IMR-90 (cell line): ENCODE measurements around the gene PDZD8. TPM values are rescaled to one million over a fixed set of nuclear protein-coding genes. Genes with fewer than 3 reads are reported as not detected.
A peak's percentile ranks its signal among the peaks of the same experiment; 100 is the strongest.

Experiments
- ATAC-seq: fragments of 200-7000 bp; cut with Tn5 transposase; 2 replicates; pipeline ENCODE4 v1.9.1; 2020; ENCODE audit warnings: low read depth, mild to moderate bottlenecking, moderate library complexity
- BruUV-seq: library from RNA; stranded (reverse); fragments of 400-500 nt; replicated peaks from 2 replicates; lab custom pipeline; 2021; lab: Mats Ljungman, UMichigan
- CTCF ChIA-PET: fragments of 300-600 bp; formaldehyde crosslinking; extraction: SDS; loops from one replicate; lab custom pipeline; 2021; ENCODE audit warnings: antibody characterized with exemption; lab: Yijun Ruan, JAX
- POLR2A ChIA-PET: fragments of 300-600 bp; sonication (Branson Sonifier 250); formaldehyde crosslinking; loops from one replicate; lab custom pipeline; 2022; ENCODE audit warnings: antibody characterized with exemption; ENCODE audit not compliant: unreplicated experiment; lab: Charles Lee
- DNase-seq: peaks from one replicate; pipeline ENCODE4 v3.0.0; 2013
- H2AFZ ChIP-seq: replicated peaks from 2 replicates; pipeline ENCODE3; 2013; ENCODE audit warnings: low read length, mild to moderate bottlenecking; ENCODE audit not compliant: poor library complexity
- H2AK5ac ChIP-seq: 2 replicates; pipeline ENCODE4 v1.6.1; 2013; ENCODE audit warnings: low read depth, low read length, inconsistent platforms
- H2AK9ac ChIP-seq: replicated peaks from 2 replicates; pipeline ENCODE3; 2013; ENCODE audit warnings: mild to moderate bottlenecking, low read depth, low read length, moderate library complexity; ENCODE audit not compliant: poor library complexity
- H2BK120ac ChIP-seq: 2 replicates; pipeline ENCODE4 v1.6.1; 2013; ENCODE audit warnings: low read depth, low read length, inconsistent platforms
- H2BK15ac ChIP-seq: 3 replicates; pipeline ENCODE4 v1.6.1; 2013; ENCODE audit warnings: low read depth, low read length, inconsistent platforms
- H2BK20ac ChIP-seq: 2 replicates; pipeline ENCODE4 v1.6.1; 2013; ENCODE audit warnings: low read depth, mild to moderate bottlenecking, inconsistent platforms, low read length, moderate library complexity
- H2BK5ac ChIP-seq: 2 replicates; pipeline ENCODE4 v1.6.1; 2013; ENCODE audit warnings: mild to moderate bottlenecking, low read depth, low read length, inconsistent platforms; ENCODE audit not compliant: poor library complexity, severe bottlenecking
- H3K14ac ChIP-seq: replicated peaks from 2 replicates; pipeline ENCODE4 v1.6.1; 2013; ENCODE audit warnings: low read depth, low read length, inconsistent platforms
- H3K18ac ChIP-seq: 2 replicates; pipeline ENCODE4 v1.6.1; 2013; ENCODE audit warnings: low read depth, low read length, control low read depth
- H3K23ac ChIP-seq: 2 replicates; pipeline ENCODE4 v1.6.1; 2013; ENCODE audit warnings: low read depth, low read length, inconsistent platforms
- H3K27ac ChIP-seq: 2 replicates; pipeline ENCODE4 v1.5.1; 2013; ENCODE audit warnings: mild to moderate bottlenecking, control low read depth, low read length; ENCODE audit not compliant: insufficient read depth
- H3K27me3 ChIP-seq: 2 replicates; pipeline ENCODE4 v1.6.1; 2013; ENCODE audit warnings: low read length; ENCODE audit not compliant: control insufficient read depth, insufficient read depth
- H3K36me3 ChIP-seq: 2 replicates; pipeline ENCODE4 v1.6.1; 2013; ENCODE audit warnings: low read length, mixed read lengths; ENCODE audit not compliant: control insufficient read depth, insufficient read depth
- H3K4ac ChIP-seq: 2 replicates; pipeline ENCODE4 v1.6.1; 2013; ENCODE audit warnings: low read depth, low read length, inconsistent platforms
- H3K4me1 ChIP-seq: 2 replicates; pipeline ENCODE4 v1.6.1; 2013; ENCODE audit warnings: low read length, mixed read lengths; ENCODE audit not compliant: control insufficient read depth, insufficient read depth
- H3K4me2 ChIP-seq: 2 replicates; pipeline ENCODE4 v1.6.1; 2013; ENCODE audit warnings: low read depth, mild to moderate bottlenecking, control low read depth, low read length, moderate library complexity
- H3K4me3 ChIP-seq: 2 replicates; pipeline ENCODE4 v1.5.1; 2013; ENCODE audit warnings: low read depth, mild to moderate bottlenecking, control low read depth, low read length, moderate library complexity; ENCODE audit not compliant: insufficient read depth
- H3K56ac ChIP-seq: 2 replicates; pipeline ENCODE4 v1.6.1; 2013; ENCODE audit warnings: low read length, inconsistent platforms; ENCODE audit not compliant: insufficient read depth; ENCODE audit errors: extremely low read depth
- H3K79me1 ChIP-seq, 2 experiments: 2 replicates each; pipeline ENCODE4 v1.6.1; 2013; ENCODE audit warnings: low read length in 2 of 2, inconsistent platforms in 1 of 2, low read depth in 1 of 2
- H3K9ac ChIP-seq: 2 replicates; pipeline ENCODE4 v1.6.1; 2013; ENCODE audit warnings: low read depth, low read length, control low read depth
- H3K9me1 ChIP-seq: 2 replicates; pipeline ENCODE4 v1.6.1; 2013; ENCODE audit warnings: low read length, inconsistent platforms; ENCODE audit not compliant: insufficient read depth
- H3K9me3 ChIP-seq: 2 replicates; pipeline ENCODE4 v1.6.1; 2013; ENCODE audit warnings: low read length; ENCODE audit not compliant: control insufficient read depth, insufficient read depth
- H4K20me1 ChIP-seq: 2 replicates; pipeline ENCODE4 v1.6.1; 2013; ENCODE audit warnings: low read length, inconsistent platforms; ENCODE audit not compliant: insufficient read depth
- H4K5ac ChIP-seq: 2 replicates; pipeline ENCODE4 v1.6.1; 2013; ENCODE audit warnings: mild to moderate bottlenecking, low read depth, low read length, control low read depth
- H4K8ac ChIP-seq, 2 experiments: 2 replicates each; pipeline ENCODE4 v1.6.1; 2013; ENCODE audit warnings: low read depth in 2 of 2, low read length in 2 of 2, control low read depth in 1 of 2, inconsistent platforms in 1 of 2
- H4K91ac ChIP-seq: 2 replicates; pipeline ENCODE4 v1.6.1; 2013; ENCODE audit warnings: low read depth, low read length, inconsistent platforms; ENCODE audit not compliant: insufficient read depth
- BHLHE40 ChIP-seq: fragments of 150-350 bp; IDR thresholded peaks from 2 replicates; pipeline ENCODE4 v1.6.1; 2016; ENCODE audit warnings: mild to moderate bottlenecking, low read depth, low read length
- CEBPB ChIP-seq: IDR thresholded peaks from 2 replicates; pipeline ENCODE4 v1.6.1; 2012; ENCODE audit warnings: low read depth, low read length, improper control_type of control experiment
- CHD1 ChIP-seq: IDR thresholded peaks from 2 replicates; pipeline ENCODE4 v1.6.1; 2012; ENCODE audit warnings: low read depth, low read length, improper control_type of control experiment
- FOS ChIP-seq: fragments of 150-350 bp; IDR thresholded peaks from 2 replicates; pipeline ENCODE4 v1.6.1; 2016; ENCODE audit warnings: low read depth, low read length
- MAFK ChIP-seq: IDR thresholded peaks from 2 replicates; pipeline ENCODE4 v1.6.1; 2012; ENCODE audit warnings: low read depth, low read length, improper control_type of control experiment
- MAZ ChIP-seq: IDR thresholded peaks from 2 replicates; pipeline ENCODE4 v1.6.1; 2012; ENCODE audit warnings: low read depth, mild to moderate bottlenecking, low read length, improper control_type of control experiment, moderate library complexity, borderline replicate concordance
- MXI1 ChIP-seq: IDR thresholded peaks from 2 replicates; pipeline ENCODE4 v1.6.1; 2012; ENCODE audit warnings: low read depth, mild to moderate bottlenecking, low read length, moderate library complexity, borderline replicate concordance
- NFE2L2 ChIP-seq: fragments of 150-350 bp; IDR thresholded peaks from 2 replicates; pipeline ENCODE4 v1.6.1; 2016; ENCODE audit warnings: low read depth, mild to moderate bottlenecking, low read length
- POLR2A ChIP-seq: IDR thresholded peaks from 2 replicates; pipeline ENCODE4 v1.6.1; 2012; ENCODE audit warnings: mild to moderate bottlenecking, low read depth, low read length
- RAD21 ChIP-seq: IDR thresholded peaks from 2 replicates; pipeline ENCODE4 v1.6.1; 2012; ENCODE audit warnings: low read length, improper control_type of control experiment
- RCOR1 ChIP-seq: IDR thresholded peaks from 2 replicates; pipeline ENCODE4 v1.6.1; 2012; ENCODE audit warnings: mild to moderate bottlenecking, low read length, improper control_type of control experiment; ENCODE audit not compliant: insufficient replicate concordance
- RFX5 ChIP-seq: IDR thresholded peaks from 2 replicates; pipeline ENCODE4 v1.8.0; 2012; ENCODE audit warnings: low read depth, mild to moderate bottlenecking, low read length, moderate library complexity
- SMC3 ChIP-seq: fragments of 150-350 bp; IDR thresholded peaks from 2 replicates; pipeline ENCODE4 v1.6.1; 2016; ENCODE audit warnings: low read depth, mild to moderate bottlenecking, antibody characterized with exemption, low read length, moderate library complexity
- dilution Hi-C: fragments of 300-500 bp; cut with HindIII; formaldehyde crosslinking; loops from one replicate; pipeline ENCODE4 v1.14.3; 2018; ENCODE audit warnings: low sequenced_read_pairs; ENCODE audit not compliant: unreplicated experiment
- in situ Hi-C: fragments of 300-500 bp; cut with MboI; formaldehyde crosslinking; loops from 3 replicates; pipeline ENCODE4 v1.14.3; 2019; ENCODE audit warnings: low sequenced_read_pairs, inconsistent platforms, mixed read lengths
- intact Hi-C: fragments of 100-400 bp; cut with micrococcal nuclease; formaldehyde crosslinking; loops from 2 replicates; pipeline ENCODE4 v1.10.0; 2022
- polyA plus RNA-seq, 3 experiments: library from polyadenylated mRNA; depleted of rRNA; stranded (reverse); fragments of >200 nt; gene quantifications; 2 replicates each; pipeline ENCODE4 v1.2.3, GENCODE V29; 2012; ENCODE audit warnings: low replicate concordance in 1 of 3
- total RNA-seq: library from RNA; depleted of rRNA; stranded (reverse); fragments of >200 nt; gene quantifications from 2 replicates; pipeline ENCODE4 v1.2.3, GENCODE V29; 2012
- TF ChIP-seq, protein P1 (sequence below): fragments of 150-350 bp; IDR thresholded peaks from 2 replicates; pipeline ENCODE4 v1.6.1; 2016; ENCODE audit warnings: low read depth, mild to moderate bottlenecking, low read length, moderate library complexity, borderline replicate concordance
- TF ChIP-seq, protein P2 (sequence below): fragments of 150-350 bp; IDR thresholded peaks from 2 replicates; pipeline ENCODE4 v1.6.1; 2017; ENCODE audit warnings: mild to moderate bottlenecking, antibody characterized with exemption, low read length, low read depth
- TF ChIP-seq, protein P3 (sequence below): conservative IDR thresholded peaks from 2 replicates; pipeline ENCODE4 v1.5.1; 2012; ENCODE audit warnings: mild to moderate bottlenecking, low read depth, low read length, improper control_type of control experiment

The PDZD8 gene
- total and polyA plus RNA-seq, 2 of the 4 experiments (the other 2 are of a cell fraction) = 11.3 to 20.4 TPM

DNA sequence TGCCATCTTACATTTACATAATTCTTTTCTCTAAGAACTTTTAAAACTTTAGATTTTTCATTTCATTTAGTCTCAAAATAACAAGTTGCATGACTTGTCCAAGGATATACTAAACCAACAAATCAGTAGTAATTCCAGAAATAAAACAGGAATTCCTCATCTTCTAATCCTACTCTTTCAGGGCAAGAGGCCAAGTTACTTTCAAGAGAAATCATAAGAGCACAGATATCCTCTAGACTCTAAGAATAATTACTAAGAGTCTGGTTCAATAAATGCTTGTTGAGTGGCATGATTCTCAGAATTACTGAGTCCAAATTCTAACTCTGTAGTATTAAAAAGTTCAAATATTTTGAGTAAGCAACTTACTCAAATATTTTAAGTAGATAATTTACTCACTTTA is 12.9 kb downstream of the PDZD8 start:
- H2BK20ac ChIP-seq = no peak overlapping the region
- H2BK15ac ChIP-seq = no peak overlapping the region
- no peak overlapping the region for H2BK120ac ChIP-seq
- intact Hi-C loops (no loop called here), in situ Hi-C loops (no loop called here), dilution Hi-C loops (no loop called here)
- peaks cover 34% of the 10 kb centered on the region for H4K20me1 ChIP-seq
- no peak overlapping the region for H3K4me3 ChIP-seq
- POLR2A ChIA-PET = no interaction called here
- H3K36me3 ChIP-seq = no peaks in the 10 kb centered on the region
- H3K4me1 ChIP-seq = no peaks in the 10 kb centered on the region; the same call in none of the 2 replicates
- CTCF ChIA-PET = no interaction called here
- H3K14ac ChIP-seq = no peak overlapping the region
- no peak overlapping the region for H2AK5ac ChIP-seq
- no peak overlapping the region for H3K18ac ChIP-seq
- TF ChIP-seq, protein P1, sequence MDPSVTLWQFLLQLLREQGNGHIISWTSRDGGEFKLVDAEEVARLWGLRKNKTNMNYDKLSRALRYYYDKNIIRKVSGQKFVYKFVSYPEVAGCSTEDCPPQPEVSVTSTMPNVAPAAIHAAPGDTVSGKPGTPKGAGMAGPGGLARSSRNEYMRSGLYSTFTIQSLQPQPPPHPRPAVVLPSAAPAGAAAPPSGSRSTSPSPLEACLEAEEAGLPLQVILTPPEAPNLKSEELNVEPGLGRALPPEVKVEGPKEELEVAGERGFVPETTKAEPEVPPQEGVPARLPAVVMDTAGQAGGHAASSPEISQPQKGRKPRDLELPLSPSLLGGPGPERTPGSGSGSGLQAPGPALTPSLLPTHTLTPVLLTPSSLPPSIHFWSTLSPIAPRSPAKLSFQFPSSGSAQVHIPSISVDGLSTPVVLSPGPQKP = no peak
- no peak for TF ChIP-seq RAD21
- no peak for TF ChIP-seq CEBPB
- TF ChIP-seq POLR2A = no peak
- no peak for TF ChIP-seq MAFK
- no peak for TF ChIP-seq SMC3
- TF ChIP-seq CHD1 = no peak
- TF ChIP-seq RCOR1 = no peak
- TF ChIP-seq NFE2L2 = no peak
- TF ChIP-seq MAZ = no peak
- no peak for TF ChIP-seq MXI1
- TF ChIP-seq FOS = no peak
- TF ChIP-seq, protein P2, sequence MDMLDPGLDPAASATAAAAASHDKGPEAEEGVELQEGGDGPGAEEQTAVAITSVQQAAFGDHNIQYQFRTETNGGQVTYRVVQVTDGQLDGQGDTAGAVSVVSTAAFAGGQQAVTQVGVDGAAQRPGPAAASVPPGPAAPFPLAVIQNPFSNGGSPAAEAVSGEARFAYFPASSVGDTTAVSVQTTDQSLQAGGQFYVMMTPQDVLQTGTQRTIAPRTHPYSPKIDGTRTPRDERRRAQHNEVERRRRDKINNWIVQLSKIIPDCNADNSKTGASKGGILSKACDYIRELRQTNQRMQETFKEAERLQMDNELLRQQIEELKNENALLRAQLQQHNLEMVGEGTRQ = no peak
- no peak for TF ChIP-seq RFX5
- TF ChIP-seq, protein P3, sequence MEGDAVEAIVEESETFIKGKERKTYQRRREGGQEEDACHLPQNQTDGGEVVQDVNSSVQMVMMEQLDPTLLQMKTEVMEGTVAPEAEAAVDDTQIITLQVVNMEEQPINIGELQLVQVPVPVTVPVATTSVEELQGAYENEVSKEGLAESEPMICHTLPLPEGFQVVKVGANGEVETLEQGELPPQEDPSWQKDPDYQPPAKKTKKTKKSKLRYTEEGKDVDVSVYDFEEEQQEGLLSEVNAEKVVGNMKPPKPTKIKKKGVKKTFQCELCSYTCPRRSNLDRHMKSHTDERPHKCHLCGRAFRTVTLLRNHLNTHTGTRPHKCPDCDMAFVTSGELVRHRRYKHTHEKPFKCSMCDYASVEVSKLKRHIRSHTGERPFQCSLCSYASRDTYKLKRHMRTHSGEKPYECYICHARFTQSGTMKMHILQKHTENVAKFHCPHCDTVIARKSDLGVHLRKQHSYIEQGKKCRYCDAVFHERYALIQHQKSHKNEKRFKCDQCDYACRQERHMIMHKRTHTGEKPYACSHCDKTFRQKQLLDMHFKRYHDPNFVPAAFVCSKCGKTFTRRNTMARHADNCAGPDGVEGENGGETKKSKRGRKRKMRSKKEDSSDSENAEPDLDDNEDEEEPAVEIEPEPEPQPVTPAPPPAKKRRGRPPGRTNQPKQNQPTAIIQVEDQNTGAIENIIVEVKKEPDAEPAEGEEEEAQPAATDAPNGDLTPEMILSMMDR = no peak
- no peak for TF ChIP-seq BHLHE40
- H3K9me3 ChIP-seq = no peaks in the 10 kb centered on the region
- H4K8ac ChIP-seq = no peak overlapping the region
- no peak overlapping the region for H2AFZ ChIP-seq
- no peak overlapping the region for H4K91ac ChIP-seq
- no peak overlapping the region for H2BK5ac ChIP-seq
- no peaks in the 10 kb centered on the region for H3K27me3 ChIP-seq
- no peak overlapping the region for H3K56ac ChIP-seq
- peaks cover 11 to 56% of the 10 kb centered on the region in 2 experiments for H3K79me1 ChIP-seq
- BruUV-seq = no TSS peak
- H2AK9ac ChIP-seq = no peak overlapping the region
- peaks cover 5% of the 10 kb centered on the region for H3K9me1 ChIP-seq
- ATAC-seq (no peak), DNase-seq (peak; percentile 32)
- no peak overlapping the region for H4K5ac ChIP-seq
- no peak overlapping the region for H3K4ac ChIP-seq
- no peak overlapping the region for H3K23ac ChIP-seq
- no peak overlapping the region for H3K4me2 ChIP-seq
- H3K9ac ChIP-seq = no peak overlapping the region
- no peak overlapping the region for H3K27ac ChIP-seq
